H1 (cell line): ENCODE results near the gene AKT1S1.

Experiments
- ASH2L ChIP-seq: fragments of 200-600, 300-600 bp; sonication (generic); IDR thresholded peaks from one replicate; pipeline ENCODE4 v1.7.1; 2017; ENCODE audit warnings: low read length
- CHD2 ChIP-seq: IDR thresholded peaks from 2 replicates; pipeline ENCODE4 v1.6.1; 2012; ENCODE audit warnings: low read length, improper control_type of control experiment
- CTCF ChIP-seq, 3 experiments: IDR thresholded peaks; 1 replicate in 2 of 3; 2 replicates in 1 of 3; pipeline versions ENCODE4 v1.5.1 to v1.6.1; 2011; ENCODE audit warnings: low read length in 3 of 3, mild to moderate bottlenecking in 3 of 3, inconsistent platforms in 2 of 3, low read depth in 1 of 3, moderate library complexity in 1 of 3; ENCODE audit not compliant: insufficient read depth in 1 of 3; ENCODE audit errors: control extremely low read depth in 1 of 3
- HDAC2 ChIP-seq, 2 experiments: fragments of 300-600 bp in 1 of 2; sonication (generic) in 1 of 2; IDR thresholded peaks; 2 replicates each; pipeline ENCODE4 v1.6.1; 2011 to 2012; ENCODE audit warnings: low read depth in 2 of 2, low read length in 2 of 2, mild to moderate bottlenecking in 2 of 2, moderate library complexity in 2 of 2, borderline replicate concordance in 1 of 2, inconsistent platforms in 1 of 2
- POLR2A ChIP-seq, 2 experiments: IDR thresholded peaks; 1 replicate in 1 of 2; 2 replicates in 1 of 2; pipeline ENCODE4 v1.6.1; 2011; ENCODE audit warnings: low read depth in 2 of 2, low read length in 2 of 2, mild to moderate bottlenecking in 2 of 2; ENCODE audit errors: control extremely low read depth in 1 of 2
- POLR2AphosphoS5 ChIP-seq: IDR thresholded peaks from 2 replicates; pipeline ENCODE4 v1.6.1; 2011; ENCODE audit warnings: low read depth, low read length
- RFX5 ChIP-seq: IDR thresholded peaks from 2 replicates; pipeline ENCODE4 v1.6.1; 2011; ENCODE audit warnings: low read depth, low read length, improper control_type of control experiment, borderline replicate concordance

- TF ChIP-seq POLR2A (IDR thresholded peaks at IDR 0.05; ENCODE audit: control extremely low read depth in 1 of 2, low read depth in 2 of 2, low read length in 2 of 2): no peak
- no peak for TF ChIP-seq CTCF (IDR thresholded peaks at IDR 0.05; ENCODE audit: control extremely low read depth in 1 of 3, insufficient read depth in 1 of 3, low read depth in 1 of 3, low read length in 3 of 3)
- no peak for TF ChIP-seq POLR2AphosphoS5
- TF ChIP-seq CHD2: no peak
- no peak for TF ChIP-seq RFX5
- no peak for TF ChIP-seq ASH2L
- TF ChIP-seq HDAC2 (IDR thresholded peaks at IDR 0.05; ENCODE audit: borderline replicate concordance in 1 of 2, low read depth in 2 of 2, low read length in 2 of 2): no peak
Measured at GRCh38 chr19:49824662-49825061, 52.5 kb downstream of the AKT1S1 start.
